Midbrain (tissue), 1 donor: ENCODE results near the gene TWSG1.
"Not testable (repeated sequence)": the region's sequence is repeated elsewhere in the genome, so short reads cannot be mapped to it uniquely, and the experiment has no call there.

Experiments used
- DNase-seq: peaks from one replicate; lab custom pipeline; 2025; lab: John Stamatoyannopoulos, UW

The TWSG1 gene

GRCh38 chr18:9335697-9336045 is 1.1 kb downstream of the TWSG1 start:
- DNase-seq = no peak

DNA sequence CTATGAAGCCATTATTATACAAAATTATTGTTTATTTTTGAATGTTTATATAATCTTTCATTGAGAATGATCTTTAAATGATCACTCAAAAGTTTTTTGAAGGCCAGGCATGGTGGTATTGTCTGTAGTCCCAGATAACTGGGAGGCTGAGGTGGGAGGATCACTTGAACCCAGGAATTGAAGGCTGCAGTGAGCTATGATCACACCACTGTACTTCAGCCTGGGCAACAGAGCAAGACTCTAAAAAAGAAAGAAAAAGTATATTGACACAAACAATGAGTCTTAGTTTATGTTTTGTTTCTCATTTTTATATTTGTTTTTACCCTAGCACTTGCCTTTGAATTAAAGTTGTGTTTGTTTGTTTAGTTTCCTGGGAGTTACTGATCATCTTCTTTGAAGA is 2.3 kb downstream of the TWSG1 start:
- DNase-seq = no peak

- no peak for DNase-seq
These were observed 3.3 kb downstream of the TWSG1 start for GRCh38 chr18:9337873-9338272.

DNA sequence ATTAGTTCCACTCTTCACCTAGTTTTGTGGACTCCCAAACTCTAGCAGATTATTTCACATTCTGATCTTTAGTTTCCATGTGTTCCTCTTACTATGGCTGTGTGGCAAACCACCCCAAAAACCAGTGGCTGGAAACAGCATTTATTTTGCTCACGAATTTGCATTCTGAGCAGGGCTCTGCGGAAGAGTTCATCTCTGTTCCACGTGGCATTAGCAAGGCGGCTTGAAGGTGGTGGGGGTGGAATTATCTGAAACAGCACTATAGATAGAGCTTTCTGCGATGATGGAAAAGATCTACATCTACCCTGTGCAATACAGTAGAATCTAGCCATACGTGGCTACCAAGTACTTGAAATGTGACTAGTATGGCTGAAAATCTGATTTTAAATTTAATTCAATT is 5.9 kb downstream of the TWSG1 start:
- DNase-seq = no peak

- DNase-seq = no peak
These were observed 9.0 kb downstream of the TWSG1 start for GRCh38 chr18:9343577-9343976.

DNA sequence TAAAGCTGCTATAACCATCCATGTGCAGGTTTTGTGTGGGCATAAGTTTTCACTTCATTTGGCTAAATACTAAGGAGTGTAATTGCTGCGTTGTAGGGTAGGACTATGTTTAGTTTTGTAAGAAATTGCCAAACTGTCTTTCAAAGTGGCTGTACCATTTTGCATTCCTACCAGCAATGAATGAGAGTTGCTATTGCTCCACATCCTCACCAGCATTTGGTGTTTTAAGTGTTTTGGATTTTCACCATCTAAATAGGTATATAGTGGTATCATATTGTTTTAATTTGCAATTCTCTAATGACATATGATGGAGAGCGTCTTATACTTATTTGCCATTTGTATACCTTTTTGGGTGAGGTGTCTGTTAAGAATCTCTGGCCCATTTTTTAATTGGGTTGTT is 12.2 kb downstream of the TWSG1 start:
- DNase-seq = no peak

DNA sequence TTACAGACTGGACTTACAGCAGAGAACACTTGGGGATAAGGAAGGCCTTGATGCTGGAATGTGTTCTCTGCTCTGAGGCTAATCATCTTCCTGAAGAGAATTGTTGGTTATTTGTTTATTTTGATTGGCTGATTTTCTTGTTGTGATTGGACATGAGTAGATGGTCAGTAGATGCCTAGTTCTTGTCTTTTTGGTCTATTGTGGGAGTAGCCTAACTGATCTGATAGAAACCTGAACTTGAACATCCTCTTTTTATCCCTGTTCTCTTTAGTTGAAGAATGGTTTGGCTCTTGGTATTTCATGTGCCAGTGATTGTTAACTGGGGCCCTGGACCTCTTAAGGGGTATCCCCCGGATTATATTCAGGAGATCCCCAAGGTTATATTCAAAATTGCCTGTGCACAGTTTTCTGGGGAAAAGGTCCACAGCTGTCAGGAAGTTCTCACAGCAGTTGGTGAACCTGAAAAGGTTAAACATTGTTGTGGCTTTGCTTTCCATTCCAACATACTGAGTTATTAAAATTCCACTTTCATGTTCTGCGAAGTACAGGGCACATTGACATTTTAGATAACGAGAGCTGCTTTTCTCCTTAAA is 13.6 kb downstream of the TWSG1 start:
- DNase-seq = no peak

DNA sequence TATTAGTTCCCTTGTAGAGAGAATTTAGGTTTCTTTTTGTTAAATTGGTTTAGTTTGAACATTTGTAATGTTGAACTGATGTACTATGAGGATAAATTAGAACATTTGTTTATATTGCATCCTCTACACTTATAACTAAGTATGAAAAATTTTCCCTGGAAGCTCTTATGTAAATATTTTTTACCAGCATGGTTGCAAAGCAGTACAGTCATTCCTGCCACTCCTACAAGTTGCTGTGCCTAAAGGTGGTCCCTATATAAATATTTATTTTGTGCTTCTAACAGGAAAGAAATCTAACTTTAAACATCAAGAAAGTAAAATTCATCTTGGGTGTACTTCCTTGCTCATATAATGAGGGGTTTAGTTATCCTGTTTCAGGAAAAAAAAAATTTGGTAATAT is 14.2 kb downstream of the TWSG1 start:
- DNase-seq = no peak

DNA sequence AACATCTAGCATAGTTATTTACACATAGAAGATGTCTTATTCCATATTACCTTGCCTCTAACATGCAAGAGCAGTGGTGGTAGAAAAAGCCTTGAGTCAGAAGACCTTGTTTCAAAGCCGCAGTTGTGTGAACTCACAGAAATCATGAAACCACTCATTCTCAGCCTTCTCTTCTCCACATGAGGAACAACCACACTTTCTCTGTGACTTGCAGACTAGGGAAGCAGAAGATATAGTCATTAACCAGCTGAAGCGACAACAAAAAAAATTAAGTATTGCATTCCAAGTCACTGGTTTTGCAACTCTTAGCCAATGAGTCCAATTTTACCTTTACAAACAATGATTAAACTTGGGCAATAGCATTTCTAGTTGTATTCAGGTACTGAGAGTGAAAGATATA is 19.0 kb downstream of the TWSG1 start:
- no peak for DNase-seq

DNA sequence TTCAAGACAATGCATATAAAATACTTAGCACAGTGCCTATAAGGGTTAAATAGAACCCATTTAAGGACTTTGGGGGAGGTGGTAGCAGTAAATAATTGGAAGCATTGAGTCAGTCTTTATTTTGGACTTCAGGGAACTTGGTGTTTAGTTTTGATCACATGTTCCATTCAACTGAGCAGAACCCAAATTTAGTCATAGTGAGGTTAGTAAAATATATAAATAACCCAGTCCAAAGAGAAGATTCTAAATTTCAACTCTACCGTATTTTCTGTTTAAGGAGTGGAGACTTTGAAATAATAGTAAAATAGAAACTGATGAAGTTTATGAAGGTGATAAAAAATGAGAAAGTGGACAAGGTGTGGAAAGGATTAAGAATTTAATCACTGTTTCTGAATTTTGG is 19.7 kb downstream of the TWSG1 start:
- no peak for DNase-seq

DNA sequence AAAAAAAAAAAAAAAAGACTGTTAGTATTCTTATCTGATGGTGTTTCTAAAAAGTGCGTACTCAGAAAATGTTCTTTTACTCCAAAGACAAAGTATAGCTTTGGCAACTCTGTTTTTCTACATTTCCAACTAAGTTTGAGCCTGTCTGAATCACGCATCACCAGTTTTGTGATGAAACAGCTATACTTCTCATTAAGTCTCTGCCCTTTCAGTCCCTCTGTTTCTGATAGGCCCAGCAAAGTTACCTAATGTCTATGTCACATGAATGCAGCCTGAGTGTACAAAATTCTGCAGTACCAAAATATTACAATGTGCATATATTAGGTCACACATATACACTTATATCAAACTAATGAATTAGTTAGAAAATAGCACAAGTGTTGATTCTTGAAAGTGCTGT is 22.4 kb downstream of the TWSG1 start:
- no peak for DNase-seq

DNA sequence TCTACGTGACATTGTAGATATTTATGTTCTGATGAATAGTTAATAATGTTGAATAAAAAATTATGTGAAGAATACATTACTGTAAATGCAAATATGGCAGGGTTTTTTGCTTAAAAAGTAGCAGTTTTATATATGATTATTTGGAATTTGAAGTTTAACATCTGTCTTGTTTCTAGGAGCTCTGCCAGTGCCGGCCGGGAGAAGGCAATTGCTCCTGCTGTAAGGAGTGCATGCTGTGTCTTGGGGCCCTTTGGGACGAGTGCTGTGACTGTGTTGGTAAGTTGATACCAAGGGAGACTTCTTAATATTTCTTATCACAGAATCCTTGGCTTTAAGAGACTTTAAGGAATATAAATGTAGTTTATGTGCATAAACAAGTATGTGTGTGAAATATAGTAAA is 25.2 kb downstream of the TWSG1 start:
- no peak for DNase-seq

DNA sequence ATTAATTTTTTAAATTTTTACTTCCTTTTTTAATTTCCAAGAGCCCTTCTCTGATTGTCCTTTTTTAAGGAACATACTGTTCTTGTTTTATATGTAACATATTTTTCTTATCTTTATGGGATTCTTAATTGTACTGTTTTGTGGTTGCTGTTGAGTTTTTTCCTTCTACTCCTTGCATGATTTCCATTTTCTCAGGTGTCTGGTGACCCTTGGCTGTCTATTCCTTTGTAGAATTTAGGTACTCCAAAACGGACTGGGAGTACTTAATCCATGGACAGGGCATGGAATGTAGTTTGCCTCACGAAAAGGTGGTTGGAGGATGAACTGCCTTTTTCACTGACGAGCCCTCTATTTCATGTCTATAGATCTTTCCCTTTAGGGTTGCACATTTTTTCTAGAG is 26.6 kb downstream of the TWSG1 start:
- no peak for DNase-seq

DNA sequence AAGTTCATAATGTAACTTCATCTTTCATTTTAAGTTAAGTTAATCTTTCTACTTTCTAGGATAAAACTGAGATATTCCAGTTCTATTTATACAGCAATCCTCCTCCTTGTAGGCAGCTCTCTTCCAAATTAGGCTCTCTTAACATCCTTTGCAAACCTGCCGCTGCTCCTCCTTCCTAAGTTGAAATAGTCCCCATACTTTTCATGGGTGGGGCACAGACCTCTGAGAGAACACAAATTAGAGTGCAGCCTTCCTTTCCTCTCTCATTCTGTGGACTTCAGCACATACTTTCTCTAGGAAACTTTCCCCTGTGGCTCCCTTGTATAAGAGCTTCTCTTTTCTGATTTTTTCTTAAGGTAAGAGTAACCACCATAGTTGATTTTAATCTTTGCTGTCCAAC is 28.3 kb downstream of the TWSG1 start:
- no peak for DNase-seq

GRCh38 chr18:9364242-9364641 is 29.7 kb downstream of the TWSG1 start:
- no peak for DNase-seq

DNA sequence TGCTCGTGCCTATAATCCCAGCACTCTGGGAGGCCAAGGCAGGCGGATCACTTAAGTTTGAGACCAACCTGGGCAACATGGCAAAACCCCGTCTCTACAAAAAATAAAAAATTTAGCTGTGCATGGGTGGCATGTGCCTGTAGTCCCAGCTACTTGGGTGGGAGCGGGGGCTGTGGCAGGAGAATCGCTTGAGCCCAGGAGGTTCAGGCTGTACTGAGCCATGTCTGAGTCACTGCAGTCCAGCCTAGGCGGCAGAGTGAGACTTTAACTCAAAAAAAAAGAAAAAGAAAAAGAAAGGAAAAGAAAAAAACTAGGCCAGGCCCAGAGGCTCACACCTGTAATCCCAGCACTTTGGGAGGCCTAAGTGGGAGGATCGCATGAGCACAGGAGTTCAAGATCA is 30.8 kb downstream of the TWSG1 start:
- DNase-seq = no peak

GRCh38 chr18:9366126-9366714 is 31.6 kb downstream of the TWSG1 start:
- DNase-seq = peak; percentile 39

DNA sequence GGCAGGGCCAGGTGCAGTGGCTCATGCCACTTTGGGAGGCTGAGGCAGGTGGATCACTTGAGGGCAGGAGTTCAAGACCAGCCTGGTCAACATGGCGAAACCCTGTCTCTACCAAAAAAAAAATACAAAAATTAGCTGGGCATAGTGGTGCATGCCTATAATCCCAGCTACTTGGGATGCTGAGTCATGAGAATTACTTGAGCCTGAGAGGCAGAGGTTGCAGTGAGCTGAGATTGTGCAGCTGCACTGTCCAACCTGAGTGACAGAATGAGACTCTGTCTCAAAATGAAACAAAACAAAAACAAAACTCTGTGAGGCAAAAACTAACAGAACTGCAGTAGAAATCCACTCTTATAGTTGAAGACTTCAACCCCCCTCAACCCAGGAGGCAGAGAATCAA is 38.7 kb downstream of the TWSG1 start:
- DNase-seq = not testable (repeated sequence)

GRCh38 chr18:9379118-9379517 is 44.5 kb downstream of the TWSG1 start:
- no peak for DNase-seq

DNA sequence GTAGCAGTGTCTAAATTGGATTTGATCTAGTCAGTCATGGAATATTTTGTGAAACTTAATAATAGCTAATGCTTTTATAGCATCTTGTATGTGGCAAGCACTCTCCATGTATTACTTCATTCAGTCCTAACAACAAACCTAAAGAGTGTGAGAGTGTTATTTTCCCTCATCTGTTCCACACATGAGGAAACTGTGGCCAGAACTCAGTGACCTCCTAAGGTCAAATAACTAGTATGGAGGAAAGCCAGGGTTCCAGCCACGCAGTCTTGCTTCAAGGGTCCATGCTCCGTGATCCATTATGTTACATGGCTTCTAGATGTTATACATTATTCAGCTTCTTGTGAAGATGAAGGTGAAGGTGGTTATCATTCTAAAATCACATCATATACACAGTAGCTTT is 45.5 kb downstream of the TWSG1 start:
- DNase-seq = no peak

- DNase-seq = peak; percentile 7
These were observed 46.2 kb downstream of the TWSG1 start for GRCh38 chr18:9380621-9381395.

- DNase-seq = no peak
These were observed 52.3 kb downstream of the TWSG1 start for GRCh38 chr18:9386879-9387278.

GRCh38 chr18:9387891-9388290 is 53.3 kb downstream of the TWSG1 start:
- no peak for DNase-seq

GRCh38 chr18:9389706-9390105 is 55.1 kb downstream of the TWSG1 start:
- no peak for DNase-seq
